Measurements from ENCODE around the gene PRKAA2.

Gene PRKAA2

DNA sequence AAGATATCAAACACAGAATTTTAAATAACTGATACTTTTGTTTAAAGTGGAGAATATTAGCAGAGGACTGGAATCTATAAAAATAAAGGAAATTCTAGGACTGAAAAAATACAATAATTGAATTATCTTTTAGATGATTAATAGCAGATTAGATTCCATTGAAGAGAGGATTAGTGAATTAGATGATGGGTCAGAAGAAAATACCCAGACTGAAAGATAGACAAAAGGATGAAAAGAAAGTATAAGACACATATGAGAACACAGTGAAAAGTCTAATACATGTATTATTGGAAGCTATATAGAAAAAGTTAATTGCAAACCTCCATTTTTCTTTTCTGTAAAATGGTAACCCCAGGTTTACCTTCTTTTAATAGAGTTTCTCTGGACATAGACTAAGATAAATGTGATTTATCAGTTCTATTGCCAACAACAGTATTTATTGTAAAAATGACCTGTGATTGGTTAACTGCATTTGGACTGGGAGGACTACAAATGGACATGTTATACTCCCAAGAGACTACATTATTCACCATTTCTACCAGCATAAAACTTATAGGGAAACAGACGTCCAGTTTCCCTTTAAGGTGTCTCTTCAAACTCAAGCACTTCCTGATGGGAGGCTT is 11.0 kb downstream of the PRKAA2 start:
- DNase-seq, result no peak

DNA sequence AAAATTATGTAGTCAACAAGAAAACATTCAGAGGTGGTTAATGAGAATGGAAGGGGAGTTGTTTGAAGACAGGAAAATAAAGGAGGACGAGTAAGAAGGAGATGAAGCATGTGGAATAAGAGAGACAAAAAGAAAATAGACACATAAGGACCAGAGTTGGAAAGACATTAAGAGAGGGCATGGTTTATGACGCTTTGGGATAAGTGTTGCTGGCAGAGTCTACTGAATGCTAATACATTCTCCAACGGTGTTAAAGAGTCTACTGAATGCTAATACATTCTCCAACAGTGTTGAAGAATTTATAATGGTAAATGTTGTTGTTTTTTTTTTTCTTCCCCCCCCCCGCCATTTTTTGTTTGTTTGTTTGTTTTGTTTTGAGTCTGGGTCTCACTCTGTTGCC is 13.1 kb downstream of the PRKAA2 start:
- DNase-seq, result no peak

DNA sequence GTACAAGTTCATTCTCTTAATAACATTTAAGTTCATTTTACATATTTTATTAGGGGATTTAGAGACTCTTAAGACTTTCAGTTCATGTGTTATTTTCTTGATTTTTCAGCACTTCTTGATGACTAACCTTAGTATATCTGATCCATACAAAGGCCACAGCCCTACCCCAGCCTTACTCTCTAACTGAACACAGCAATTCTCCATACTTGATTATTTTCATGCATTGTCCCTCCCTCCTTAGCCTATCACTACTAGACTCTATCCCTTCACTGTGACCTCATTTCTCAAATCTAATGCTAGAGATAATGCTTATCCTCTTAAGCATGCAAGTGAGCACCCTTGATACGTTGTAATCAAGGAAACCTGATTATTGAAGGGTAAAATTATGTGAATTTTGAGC is 15.2 kb downstream of the PRKAA2 start:
- DNase-seq, result no peak

DNA sequence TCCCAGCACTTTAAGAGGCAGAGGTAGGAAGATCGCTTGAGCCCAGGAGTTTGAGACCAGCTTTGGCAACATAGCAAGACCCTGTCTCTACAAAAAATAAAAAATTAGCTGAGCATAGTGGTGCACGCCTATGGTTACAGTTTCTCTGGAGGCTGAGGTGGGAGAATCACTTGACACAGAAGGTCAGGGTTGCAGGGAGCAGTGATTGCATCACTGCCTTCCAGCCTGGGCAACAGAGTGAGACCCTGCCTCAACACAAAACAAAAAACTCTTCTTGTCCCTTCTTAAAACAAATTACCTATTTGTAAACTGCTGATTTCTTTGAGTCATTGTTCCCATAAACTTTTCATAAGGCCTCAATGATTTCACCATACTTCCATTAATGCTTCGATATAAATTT is 18.7 kb downstream of the PRKAA2 start:
- no peak for DNase-seq

DNA sequence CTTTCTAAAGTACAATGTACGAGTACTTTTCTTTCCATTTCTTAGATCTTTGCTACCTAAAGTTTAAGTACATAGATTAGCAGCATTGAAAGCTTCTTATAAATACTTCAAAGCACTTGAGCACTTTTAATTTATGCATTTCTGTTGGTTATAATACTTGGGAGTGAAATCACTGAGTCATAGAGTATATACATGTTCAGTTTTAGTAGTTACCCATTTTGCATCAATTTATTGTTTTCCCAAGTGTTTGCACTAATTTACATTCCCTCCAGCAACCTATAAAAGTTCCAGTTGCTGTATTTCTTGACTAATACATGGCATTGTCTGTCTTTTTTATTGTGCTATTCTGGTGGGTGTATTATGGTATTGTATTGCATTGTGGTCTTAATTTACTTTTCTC is 20.3 kb downstream of the PRKAA2 start:
- no peak for DNase-seq

DNA sequence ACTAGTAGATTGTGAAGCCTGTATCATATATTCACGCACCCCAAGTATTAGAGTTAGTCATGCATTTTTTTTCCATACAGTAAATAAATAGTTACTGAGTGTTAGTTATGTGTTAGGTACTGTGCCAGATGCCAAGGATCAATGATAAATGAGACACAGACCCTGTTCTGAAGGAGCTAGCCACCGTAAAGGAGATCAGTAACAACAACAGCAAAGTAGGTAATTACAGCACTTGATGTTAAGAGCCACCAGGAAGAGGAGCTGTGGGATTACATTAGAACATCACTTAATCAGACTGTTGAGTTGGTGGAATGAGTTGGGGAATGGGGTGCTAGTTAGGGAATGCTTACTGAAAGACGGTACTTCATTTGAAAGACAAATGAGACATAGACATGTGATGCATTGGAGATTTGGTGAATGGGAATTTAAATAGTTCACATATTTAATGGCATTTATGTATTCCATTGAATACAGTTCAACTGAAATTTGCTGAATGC is 21.0 kb downstream of the PRKAA2 start:
- peak; percentile 26 for DNase-seq

DNA sequence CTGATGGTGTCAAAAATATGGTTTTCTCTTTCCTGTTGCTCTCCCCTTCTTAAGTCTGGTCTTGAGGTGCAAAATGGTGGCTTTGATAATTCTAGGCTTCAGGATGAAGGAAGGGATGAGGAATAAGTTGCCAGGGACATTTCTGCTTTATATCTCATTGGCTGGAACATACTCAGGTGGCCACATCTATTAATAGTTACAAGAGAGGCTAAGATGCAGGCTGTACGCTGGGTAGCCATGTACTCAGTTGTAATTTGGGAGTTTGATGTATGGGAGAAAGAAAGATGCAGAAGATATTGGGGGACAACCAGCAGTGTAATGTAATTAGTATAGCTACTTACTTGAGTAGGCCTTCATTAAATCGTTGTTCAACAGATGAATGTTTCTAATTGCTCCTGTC is 25.2 kb downstream of the PRKAA2 start:
- no peak for DNase-seq

DNA sequence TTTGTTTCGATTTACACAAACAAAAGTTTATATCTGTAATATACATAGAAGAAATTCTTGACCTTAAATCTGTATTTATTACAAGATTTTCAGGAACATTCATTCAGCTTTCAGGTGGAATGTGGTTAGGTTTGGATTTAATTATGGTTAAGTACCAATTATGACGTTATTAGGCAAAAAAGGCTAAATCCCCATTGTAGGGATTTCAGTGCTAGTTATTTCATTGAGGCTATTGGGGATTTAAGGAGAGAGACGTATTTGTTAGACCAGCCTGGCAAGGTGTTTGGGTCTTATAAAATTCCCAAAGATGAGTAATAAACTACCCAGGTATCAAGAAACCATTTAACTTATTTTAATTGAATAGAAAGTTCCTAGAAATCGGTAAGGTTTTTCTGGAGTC is 26.0 kb downstream of the PRKAA2 start:
- DNase-seq, result no peak

DNA sequence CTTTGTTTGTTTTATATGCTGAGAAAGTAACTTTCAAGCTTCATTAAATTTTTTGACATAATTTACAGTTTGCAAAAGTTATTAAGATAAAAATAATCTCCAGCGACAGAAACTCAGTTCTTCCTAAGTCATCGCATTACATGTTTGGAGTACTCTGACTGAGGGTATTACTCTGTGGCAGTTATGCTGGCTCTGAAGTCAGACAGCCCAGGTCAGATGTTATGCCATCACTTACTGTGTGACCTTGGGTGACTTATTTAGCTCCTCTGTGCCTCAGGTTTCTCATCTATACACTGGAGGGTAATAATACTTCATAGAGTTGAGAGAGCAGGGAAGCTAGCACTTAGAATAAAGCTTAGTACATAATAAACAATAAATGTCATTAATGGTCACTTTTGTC is 26.4 kb downstream of the PRKAA2 start:
- no peak for DNase-seq

DNA sequence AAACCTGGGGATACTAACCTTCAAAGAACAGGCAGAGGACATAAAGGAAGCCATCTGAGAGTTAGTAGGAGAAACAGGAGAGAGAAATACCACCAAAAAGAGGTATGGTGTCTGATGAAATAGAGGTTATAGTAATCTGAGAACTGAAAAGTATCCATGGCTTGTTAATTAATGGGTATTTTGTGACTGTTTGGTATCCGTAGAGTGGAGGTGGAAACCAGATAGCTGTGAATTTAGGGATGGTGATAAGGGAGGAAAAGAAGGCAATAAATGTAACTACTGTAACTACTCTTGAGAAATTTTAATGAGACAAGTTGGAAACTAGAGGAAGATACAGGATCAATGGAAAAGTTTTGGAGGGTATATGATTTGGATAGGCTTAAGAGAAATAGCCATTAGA is 27.5 kb downstream of the PRKAA2 start:
- DNase-seq, result no peak

DNA sequence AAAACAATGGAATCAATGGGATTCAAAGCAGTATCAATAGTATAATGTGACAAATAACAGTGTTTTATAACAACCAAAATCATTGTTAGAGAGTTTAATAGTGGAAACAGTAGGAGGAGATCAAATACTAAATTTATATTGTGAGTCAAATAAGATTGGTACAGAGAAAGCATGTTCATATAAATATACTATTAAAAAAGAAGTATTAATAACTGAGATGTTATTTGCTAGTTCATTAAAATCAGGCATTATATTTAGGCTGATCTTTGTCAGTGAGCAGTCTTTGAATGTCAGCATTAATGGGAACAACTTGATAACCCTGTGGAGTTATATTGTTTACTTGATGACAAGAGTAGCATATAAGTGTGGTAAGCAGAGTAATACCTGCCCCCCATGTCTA is 30.6 kb downstream of the PRKAA2 start:
- DNase-seq, result no peak

DNA sequence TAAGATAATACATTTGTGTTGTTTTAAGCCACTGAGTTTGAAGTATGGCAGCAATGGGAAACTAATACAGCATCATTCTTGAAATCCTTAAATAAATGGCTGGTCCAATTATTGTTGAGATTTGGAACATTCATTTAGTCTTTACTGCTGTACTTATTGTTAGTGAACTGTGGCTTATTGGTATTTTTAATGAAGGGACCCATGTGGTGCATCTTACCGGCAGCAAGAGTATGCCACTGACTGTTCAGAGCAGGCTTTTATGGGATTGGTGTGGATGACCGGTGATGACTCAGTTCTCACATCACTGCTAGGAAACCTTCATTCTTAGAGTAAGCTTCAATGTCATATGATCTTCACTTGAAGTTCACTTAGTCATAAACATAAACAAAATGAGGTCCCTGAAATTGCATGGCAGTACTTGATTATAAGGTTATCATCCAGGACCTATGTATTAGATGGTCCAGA is 31.5 kb downstream of the PRKAA2 start:
- no peak for DNase-seq

DNA sequence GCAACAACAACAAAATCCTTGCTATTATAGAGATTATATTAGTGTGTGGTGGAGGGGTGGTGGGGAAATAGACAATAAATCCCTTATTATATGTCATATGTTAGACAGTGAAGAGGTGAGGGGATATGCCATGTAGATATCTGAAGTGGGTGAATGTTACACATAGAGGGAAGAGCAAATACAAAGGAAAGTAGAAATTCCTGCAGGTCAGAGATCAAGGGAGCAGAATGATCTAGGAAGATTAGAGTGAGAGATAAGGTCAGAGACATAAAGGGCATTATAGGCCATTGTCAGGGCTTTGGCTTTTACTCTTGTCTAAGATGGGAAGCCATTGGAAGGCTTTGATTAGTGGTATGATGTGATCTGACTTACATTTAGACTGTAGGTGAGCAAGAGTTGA is 38.5 kb downstream of the PRKAA2 start:
- no peak for DNase-seq

DNA sequence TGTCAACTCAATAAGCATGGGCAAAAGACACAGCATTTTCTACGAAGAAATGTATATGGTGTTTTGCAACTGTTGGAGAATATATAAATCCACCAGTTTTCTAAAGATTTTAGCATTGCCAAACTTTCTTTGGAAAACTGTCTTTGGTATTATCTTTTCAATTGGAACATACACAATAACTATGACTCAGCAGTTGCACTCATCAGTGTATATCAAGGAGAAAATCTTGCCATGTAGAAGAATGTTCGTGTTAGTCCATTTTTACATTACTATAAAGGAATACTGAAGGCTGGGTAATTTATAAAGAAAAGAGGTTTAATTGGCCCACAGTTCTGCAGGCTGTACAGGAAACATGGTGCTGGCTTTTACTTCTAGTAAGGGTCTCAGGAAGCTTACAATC is 41.1 kb downstream of the PRKAA2 start:
- no peak for DNase-seq

DNA sequence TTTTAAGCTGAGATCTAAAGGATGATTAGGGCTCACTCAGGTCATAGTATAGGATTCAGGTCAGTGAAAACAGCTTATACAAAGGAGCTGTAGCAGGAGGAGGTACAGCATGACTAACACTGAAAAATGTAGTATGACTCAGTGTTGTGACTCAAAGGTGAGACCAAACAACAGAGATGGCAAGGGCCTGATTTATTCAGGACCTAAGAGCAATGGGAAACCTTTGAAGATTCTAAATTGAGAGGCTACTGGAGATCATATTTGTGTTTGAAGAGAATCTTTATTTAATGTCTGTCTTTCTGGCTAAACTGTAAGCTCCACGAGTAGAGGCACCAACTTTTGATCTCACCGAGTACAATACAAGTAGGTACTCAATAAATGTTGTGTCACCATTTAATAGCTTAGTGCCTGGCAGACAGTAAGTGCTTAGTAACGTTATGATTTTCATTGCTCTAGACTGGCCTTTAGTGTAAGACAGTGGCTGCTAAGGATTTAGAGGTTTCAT is 43.5 kb downstream of the PRKAA2 start:
- DNase-seq, result peak; percentile 71

DNA sequence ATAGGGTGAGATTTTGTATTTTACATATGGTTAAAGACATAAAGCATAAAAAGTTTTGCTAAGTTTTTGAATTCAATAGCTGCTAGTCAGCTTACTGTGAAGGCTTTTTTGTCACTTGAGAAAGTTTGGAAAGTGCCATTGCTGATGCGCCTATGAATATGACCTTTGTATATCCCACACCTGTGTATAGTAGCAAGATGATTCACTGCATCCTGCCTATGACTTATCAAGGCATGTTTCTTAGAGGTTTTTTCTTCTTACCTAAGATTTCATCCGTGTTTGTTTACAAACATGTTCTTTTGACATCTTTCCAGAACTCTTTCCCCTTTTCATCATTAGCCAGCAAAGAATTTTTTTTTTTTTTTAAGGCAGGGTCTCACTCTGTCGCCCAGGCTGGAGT is 51.5 kb downstream of the PRKAA2 start:
- no peak for DNase-seq

DNA sequence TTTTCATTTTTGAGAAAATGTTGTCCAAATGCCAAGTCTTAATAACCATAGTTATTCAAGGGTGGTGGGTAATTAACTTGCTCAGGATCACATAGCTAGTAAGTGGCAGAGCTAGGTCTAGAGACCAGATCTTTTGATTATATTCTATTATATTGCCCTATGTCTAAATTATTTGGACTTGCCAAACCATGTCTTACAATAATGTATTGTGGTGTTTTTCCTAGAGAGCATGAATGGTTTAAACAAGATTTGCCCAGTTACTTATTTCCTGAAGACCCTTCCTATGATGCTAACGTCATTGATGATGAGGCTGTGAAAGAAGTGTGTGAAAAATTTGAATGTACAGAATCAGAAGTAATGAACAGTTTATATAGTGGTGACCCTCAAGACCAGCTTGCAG is 58.6 kb downstream of the PRKAA2 start:
- DNase-seq, result no peak

DNA sequence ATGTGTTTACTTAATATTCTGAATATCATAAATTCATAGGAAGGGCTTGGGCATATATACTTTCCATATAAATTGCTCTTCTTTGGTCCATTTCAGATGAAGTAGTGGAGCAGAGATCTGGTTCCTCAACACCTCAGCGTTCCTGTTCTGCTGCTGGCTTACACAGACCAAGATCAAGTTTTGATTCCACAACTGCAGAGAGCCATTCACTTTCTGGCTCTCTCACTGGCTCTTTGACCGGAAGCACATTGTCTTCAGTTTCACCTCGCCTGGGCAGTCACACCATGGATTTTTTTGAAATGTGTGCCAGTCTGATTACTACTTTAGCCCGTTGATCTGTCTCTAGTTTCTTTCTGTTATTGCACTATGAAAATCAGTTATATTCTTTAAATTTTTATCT is 62.3 kb downstream of the PRKAA2 start:
- DNase-seq, result no peak

DNA sequence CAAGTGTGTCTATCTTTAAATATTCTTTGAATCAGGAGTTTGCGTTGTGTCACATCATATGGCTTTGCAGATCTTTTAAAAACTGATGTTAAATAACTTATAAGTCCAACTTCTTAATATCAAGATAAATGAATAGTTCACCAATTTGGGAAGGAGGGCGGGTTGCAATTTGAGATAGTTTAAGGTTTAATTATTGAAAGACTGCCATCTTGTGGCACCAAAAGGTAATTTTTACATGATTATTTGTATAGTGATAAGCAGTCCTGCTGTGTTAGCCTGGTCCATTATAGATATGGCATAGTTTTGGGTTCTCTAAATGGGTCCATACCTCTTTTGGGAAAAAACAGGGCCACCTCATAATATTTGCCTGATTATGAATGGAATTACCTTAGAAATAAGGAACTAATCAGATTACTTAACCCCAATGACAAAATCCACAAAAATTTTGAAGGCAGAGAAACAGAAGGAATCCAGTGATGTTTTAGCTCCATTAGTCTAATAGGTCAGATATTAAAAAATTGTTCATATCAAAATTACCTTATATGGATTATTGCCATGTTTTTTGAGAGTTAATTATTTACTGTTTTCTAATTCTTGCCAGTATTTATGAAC is 64.3 kb downstream of the PRKAA2 start:
- DNase-seq, result peak; percentile 73

DNA sequence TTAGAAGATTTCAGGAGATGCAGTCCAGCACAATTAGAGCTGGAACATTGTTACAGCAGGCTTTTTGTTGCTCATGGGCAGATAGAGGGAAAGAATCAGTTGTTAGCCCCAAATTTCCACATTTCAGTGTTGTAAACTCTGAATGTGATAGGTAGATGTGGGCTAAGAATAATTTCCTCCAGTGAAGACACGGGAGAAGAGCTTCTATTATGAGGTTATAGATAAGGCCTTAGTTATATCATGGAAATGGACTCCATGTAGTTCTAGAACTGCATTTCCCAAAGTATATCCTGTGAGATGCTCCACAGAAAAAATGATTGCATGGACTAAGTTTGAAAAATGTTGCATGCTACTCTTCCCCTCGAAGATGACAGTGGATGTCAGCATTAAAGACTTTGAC is 64.9 kb downstream of the PRKAA2 start:
- DNase-seq, result no peak

DNA sequence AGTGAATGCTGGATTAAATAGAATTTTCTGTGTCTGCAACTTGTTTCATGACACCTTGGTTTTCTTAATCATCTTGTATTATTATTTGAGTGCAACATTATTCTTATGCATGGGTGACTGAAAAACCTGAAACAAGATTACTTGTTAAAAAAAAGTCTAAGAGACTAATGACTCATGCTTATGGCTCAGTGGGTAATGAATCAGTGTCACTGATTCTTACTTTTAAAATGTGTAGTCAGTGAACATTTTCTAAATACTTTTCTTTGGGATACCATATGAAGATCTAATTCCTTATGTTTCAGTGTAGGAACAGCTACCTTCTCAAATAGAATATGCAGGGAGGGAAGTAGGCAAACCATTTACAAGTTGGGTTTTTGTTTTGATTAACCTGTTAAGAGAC is 65.5 kb downstream of the PRKAA2 start:
- no peak for DNase-seq

DNA sequence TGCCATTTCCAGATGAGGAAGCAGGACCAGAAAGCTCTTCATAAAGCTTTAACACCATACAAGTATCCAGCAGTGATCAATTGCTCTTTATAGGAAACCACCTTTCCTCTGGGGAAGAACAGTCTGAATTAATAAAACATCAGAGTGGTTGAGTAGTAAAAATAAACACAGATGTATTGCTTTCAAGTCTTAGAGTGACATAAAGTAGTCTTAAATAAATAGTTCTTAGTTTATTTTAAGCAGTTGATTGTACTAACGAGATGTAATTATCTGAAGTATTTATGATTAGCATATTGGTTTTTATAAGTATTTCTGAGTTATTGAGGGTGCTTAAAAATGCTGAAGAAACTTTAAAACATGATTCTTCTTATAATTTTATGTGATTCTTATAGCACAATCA is 67.0 kb downstream of the PRKAA2 start:
- DNase-seq, result peak; percentile 14

DNA sequence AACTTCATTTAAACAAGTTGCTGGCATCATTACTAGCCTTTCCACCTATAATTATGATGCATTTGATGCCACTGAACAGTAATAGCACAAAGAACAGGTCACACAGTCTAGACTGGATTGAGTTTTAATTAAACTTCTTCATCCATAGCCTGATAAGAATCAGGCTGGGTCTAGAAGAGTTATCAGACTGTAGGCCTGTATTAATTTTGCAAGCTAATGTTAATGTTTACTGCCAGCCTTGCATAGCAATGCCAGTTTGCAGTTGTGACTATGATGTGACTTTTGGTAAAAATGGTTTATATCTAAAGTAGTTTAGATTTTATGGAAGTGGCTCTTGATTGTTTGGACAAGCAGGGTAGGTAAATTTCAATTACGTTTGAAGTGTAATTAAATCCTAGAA is 68.0 kb downstream of the PRKAA2 start:
- no peak for DNase-seq

DNA sequence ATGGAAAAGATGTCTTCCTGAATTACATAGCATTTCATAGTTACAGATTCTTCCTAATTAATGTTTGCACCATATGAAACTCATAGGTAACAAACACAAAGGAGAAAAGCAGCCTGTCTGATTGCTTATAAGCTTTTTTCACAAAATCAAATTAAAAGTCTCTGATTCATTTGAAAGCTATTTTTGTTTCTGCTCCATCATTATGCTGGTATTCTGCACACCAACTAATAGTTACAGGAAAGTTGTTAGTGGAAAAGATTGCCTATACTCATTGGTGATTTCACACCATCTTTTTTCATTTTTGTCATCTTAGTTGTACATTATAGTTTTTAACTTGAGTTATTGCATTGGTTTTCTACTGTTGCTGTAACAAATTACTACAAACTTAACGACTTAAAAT is 70.0 kb downstream of the PRKAA2 start:
- DNase-seq, result no peak

DNA sequence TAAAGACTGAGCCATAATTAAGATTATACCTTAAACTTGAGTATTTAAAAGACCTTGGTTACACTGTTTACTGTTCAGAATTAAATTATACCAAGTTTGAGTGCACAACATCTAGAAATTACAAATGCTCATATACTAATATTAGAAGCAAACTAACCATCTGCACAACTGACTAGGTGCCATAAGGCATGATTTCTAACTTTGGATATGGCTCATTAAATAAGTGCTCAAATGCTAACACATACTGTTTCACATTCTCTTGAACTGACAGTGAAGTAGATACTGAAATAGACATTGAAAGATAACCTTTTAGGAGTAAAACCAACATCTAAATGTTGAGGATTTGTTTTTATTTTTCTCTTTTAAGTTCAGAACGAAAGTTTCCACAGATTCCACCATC is 74.1 kb downstream of the PRKAA2 start:
- no peak for DNase-seq
